Liver (tissue), 9 donors: ENCODE results near the gene FANCE. TPM values are rescaled to one million over a fixed set of nuclear protein-coding genes. Genes with fewer than 3 reads are reported as not detected.

Experiments
- DNase-seq: peaks from one replicate; pipeline ENCODE4 v3.0.0-alpha.2; 2017; ENCODE audit warnings: low spot score
- H3K27ac ChIP-seq, 2 donors: one replicate each; pipeline ENCODE4 v1.7.0; 2013; ENCODE audit warnings: inconsistent platforms in 2 of 2, low read length in 2 of 2, control low read depth in 1 of 2, low read depth in 1 of 2, mild to moderate bottlenecking in 1 of 2
- H3K27me3 ChIP-seq, 4 donors: one replicate each; pipeline versions ENCODE4 v1.6.1 to v1.7.0; 2013; ENCODE audit warnings: low read length in 3 of 4, inconsistent platforms in 1 of 4, mild to moderate bottlenecking in 1 of 4, moderate library complexity in 1 of 4; ENCODE audit not compliant: control insufficient read depth in 4 of 4, insufficient read depth in 4 of 4
- H3K36me3 ChIP-seq, 4 donors: one replicate each; pipeline versions ENCODE4 v1.6.1 to v1.7.0; 2013; ENCODE audit warnings: low read length in 3 of 4, mild to moderate bottlenecking in 3 of 4, low read depth in 1 of 4, moderate library complexity in 1 of 4; ENCODE audit not compliant: control insufficient read depth in 4 of 4, insufficient read depth in 3 of 4
- H3K4me1 ChIP-seq, 4 donors: one replicate each; pipeline versions ENCODE4 v1.6.1 to v1.7.0; 2013; ENCODE audit warnings: low read length in 3 of 4, mild to moderate bottlenecking in 3 of 4, moderate library complexity in 1 of 4; ENCODE audit not compliant: control insufficient read depth in 4 of 4, insufficient read depth in 4 of 4
- H3K4me3 ChIP-seq, 3 donors: one replicate each; pipeline versions ENCODE4 v1.6.1 to v1.7.0; 2013; ENCODE audit warnings: low read length in 3 of 3, control low read depth in 1 of 3, low read depth in 1 of 3, mild to moderate bottlenecking in 1 of 3
- H3K9ac ChIP-seq, 2 donors: one replicate each; pipeline ENCODE4 v1.7.0; 2013; ENCODE audit warnings: low read length in 2 of 2, mild to moderate bottlenecking in 2 of 2, moderate library complexity in 2 of 2, control low read depth in 1 of 2, low read depth in 1 of 2
- H3K9me3 ChIP-seq, 4 donors: one replicate each; pipeline versions ENCODE4 v1.6.1 to v1.7.0; 2013; ENCODE audit warnings: low read length in 3 of 4; ENCODE audit not compliant: control insufficient read depth in 4 of 4
- ATF3 ChIP-seq: IDR thresholded peaks from 2 replicates; pipeline ENCODE4 v1.6.1; 2016; ENCODE audit warnings: antibody characterized with exemption
- EGR1 ChIP-seq, 2 donors: IDR thresholded peaks; 2 replicates each; pipeline ENCODE4 v1.6.1; 2016 to 2018; ENCODE audit warnings: antibody characterized with exemption in 2 of 2, low read depth in 2 of 2
- FOXA1 ChIP-seq: IDR thresholded peaks from 2 replicates; pipeline ENCODE4 v1.6.1; 2016; ENCODE audit warnings: antibody characterized with exemption
- FOXA2 ChIP-seq: IDR thresholded peaks from 2 replicates; pipeline ENCODE4 v1.6.1; 2016; ENCODE audit warnings: antibody characterized with exemption
- GABPA ChIP-seq, 2 donors: IDR thresholded peaks in 1 of 2; conservative IDR thresholded peaks in 1 of 2; 2 replicates each; pipeline ENCODE4 v1.6.1; 2016; ENCODE audit warnings: antibody characterized with exemption in 2 of 2, mild to moderate bottlenecking in 1 of 2, moderate library complexity in 1 of 2
- HNF4A ChIP-seq, 2 donors: conservative IDR thresholded peaks; 2 replicates each; pipeline ENCODE4 v1.6.1; 2016; ENCODE audit warnings: antibody characterized with exemption in 2 of 2, mild to moderate bottlenecking in 2 of 2
- JUND ChIP-seq, 2 donors: IDR thresholded peaks; 2 replicates each; pipeline ENCODE4 v1.6.1; 2016; ENCODE audit warnings: antibody characterized with exemption in 2 of 2
- RAD21 ChIP-seq, 2 donors: IDR thresholded peaks; 2 replicates each; pipeline ENCODE4 v1.6.1; 2016; ENCODE audit warnings: antibody characterized with exemption in 2 of 2, mild to moderate bottlenecking in 2 of 2
- REST ChIP-seq: IDR thresholded peaks from 2 replicates; pipeline ENCODE4 v1.6.1; 2016; ENCODE audit warnings: antibody characterized with exemption, mild to moderate bottlenecking
- RXRA ChIP-seq, 2 donors: IDR thresholded peaks; 2 replicates each; pipeline ENCODE4 v1.6.1; 2017 to 2018; ENCODE audit warnings: antibody characterized with exemption in 2 of 2, mild to moderate bottlenecking in 1 of 2
- SP1 ChIP-seq: IDR thresholded peaks from 2 replicates; pipeline ENCODE4 v1.6.1; 2018; ENCODE audit warnings: antibody characterized with exemption, mild to moderate bottlenecking
- TAF1 ChIP-seq: conservative IDR thresholded peaks from 2 replicates; pipeline ENCODE4 v1.6.1; 2016; ENCODE audit warnings: antibody characterized with exemption, mild to moderate bottlenecking
- YY1 ChIP-seq: IDR thresholded peaks from 2 replicates; pipeline ENCODE4 v1.6.1; 2016; ENCODE audit warnings: antibody characterized with exemption, mild to moderate bottlenecking
- WGBS: extraction: QIAGEN DNeasy Blood & Tissue Kit; methylation state at CpG from one replicate; pipeline ENCODE4 v1.1.7; 2013; 5-methylcytosine and 5-hydroxymethylcytosine counted together
- polyA plus RNA-seq, 2 donors: library from polyadenylated mRNA; stranded (reverse) in 1 of 2; unstranded in 1 of 2; fragments of 200-250 nt in 1 of 2; fragments of >200 nt in 1 of 2; fragmentation: Nextera tagmentation in 1 of 2; extraction: Ambion mirVana in 1 of 2; gene quantifications; one replicate each; pipeline versions ENCODE4 v1.2.1 to v1.2.3, GENCODE V29; 2013 to 2015
- total RNA-seq, 2 donors: library from RNA; depleted of rRNA; stranded (reverse); fragments of >200 nt; gene quantifications; one replicate each; pipeline ENCODE4 v1.2.3, GENCODE V29; 2014
- TF ChIP-seq, protein P1 (sequence below): IDR thresholded peaks from 2 replicates; pipeline ENCODE4 v1.6.1; 2016; ENCODE audit warnings: antibody characterized with exemption
- donor health status: healthy.
- donor health status: healthy.
- donor health status: healthy.
- donor health status: healthy.
- donor health status: healthy.

The FANCE gene
- total and polyA plus RNA-seq, 4 donors: 0.11 to 4.2 (median 0.79) TPM

- Histone ChIP-seq H3K9ac (no peak overlapping the region), H3K9me3 (no peaks in the 10 kb centered on the region), H3K27me3 (no peaks in the 10 kb centered on the region), H3K4me1 (peaks cover 0 to 8% (median 4%) of the 10 kb centered on the region in 4 donors), H3K4me3 (no peak overlapping the region), H3K27ac (no peak overlapping the region), H3K36me3 (peaks cover 0 to 31% (median 4%) of the 10 kb centered on the region in 4 donors)
- DNase-seq: no peak
- TF ChIP-seq EGR1 (IDR thresholded peaks at IDR 0.05; ENCODE audit: low read depth in 2 of 2) (no peak), SP1 (no peak), FOXA2 (no peak)
- 95% methylated on average over 7 of the region's 7 CpGs for WGBS
Measured at GRCh38 chr6:35478259-35478658, 26.1 kb downstream of the FANCE start.

DNA sequence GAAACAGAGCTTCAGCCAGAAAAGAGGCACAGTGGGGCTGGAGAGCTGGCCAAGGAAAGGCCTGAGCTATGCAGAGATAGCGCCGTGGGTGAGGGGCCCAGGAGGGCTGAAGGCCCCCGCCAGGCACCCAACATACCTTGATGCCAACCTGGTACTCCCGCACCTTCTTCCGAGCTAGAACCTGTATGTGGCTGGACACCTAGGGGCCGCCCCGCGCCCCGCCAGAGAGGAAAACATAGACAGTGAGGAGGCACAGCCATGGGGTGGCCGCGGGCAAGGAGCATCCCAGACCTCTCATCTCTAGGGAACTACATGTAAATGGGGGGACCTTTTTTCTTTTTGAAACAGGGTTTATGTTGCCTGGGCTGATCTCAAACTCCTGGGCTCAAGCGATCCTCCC is 28.0 kb downstream of the FANCE start:
- WGBS: 97% methylated on average over 12 of the region's 12 CpGs
- DNase-seq: no peak
- Histone ChIP-seq H3K36me3 (peaks cover 0 to 24% (median 5%) of the 10 kb centered on the region in 4 donors), H3K27ac (no peak overlapping the region), H3K9me3 (no peaks in the 10 kb centered on the region), H3K4me1 (peaks cover 0 to 8% (median 4%) of the 10 kb centered on the region in 4 donors), H3K9ac (no peak overlapping the region), H3K4me3 (no peak overlapping the region), H3K27me3 (no peaks in the 10 kb centered on the region)
- no peak for TF ChIP-seq TAF1
- TF ChIP-seq HNF4A (conservative IDR thresholded peaks at IDR 0.05): no peak
- no peak for TF ChIP-seq SP1
- TF ChIP-seq RAD21 (IDR thresholded peaks at IDR 0.05): no peak
- TF ChIP-seq FOXA1: no peak
- TF ChIP-seq, protein P1, sequence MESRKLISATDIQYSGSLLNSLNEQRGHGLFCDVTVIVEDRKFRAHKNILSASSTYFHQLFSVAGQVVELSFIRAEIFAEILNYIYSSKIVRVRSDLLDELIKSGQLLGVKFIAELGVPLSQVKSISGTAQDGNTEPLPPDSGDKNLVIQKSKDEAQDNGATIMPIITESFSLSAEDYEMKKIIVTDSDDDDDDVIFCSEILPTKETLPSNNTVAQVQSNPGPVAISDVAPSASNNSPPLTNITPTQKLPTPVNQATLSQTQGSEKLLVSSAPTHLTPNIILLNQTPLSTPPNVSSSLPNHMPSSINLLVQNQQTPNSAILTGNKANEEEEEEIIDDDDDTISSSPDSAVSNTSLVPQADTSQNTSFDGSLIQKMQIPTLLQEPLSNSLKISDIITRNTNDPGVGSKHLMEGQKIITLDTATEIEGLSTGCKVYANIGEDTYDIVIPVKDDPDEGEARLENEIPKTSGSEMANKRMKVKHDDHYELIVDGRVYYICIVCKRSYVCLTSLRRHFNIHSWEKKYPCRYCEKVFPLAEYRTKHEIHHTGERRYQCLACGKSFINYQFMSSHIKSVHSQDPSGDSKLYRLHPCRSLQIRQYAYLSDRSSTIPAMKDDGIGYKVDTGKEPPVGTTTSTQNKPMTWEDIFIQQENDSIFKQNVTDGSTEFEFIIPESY: no peak
- no peak for TF ChIP-seq ATF3
- TF ChIP-seq JUND (IDR thresholded peaks at IDR 0.05): no peak

DNA sequence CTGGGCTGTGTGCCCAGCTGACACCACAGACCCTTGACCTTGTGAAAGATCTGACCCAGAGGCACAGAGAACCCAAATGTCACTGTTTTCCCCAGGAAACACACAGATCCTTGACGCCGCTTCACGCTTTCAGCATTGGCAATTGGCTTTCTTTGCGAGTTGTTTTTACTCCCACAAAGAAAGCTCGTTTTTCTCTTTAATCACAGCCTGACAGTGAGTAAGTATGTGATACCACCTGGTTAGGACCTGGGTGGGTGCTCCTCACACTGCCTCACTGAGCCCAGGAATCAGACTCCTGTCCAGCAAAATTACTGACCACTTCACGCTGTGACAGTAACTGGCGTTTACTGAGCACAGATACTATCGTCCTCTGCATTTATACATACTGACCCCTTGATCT is 29.1 kb downstream of the FANCE start:
- Histone ChIP-seq H3K4me3 (no peak overlapping the region), H3K9me3 (no peaks in the 10 kb centered on the region), H3K27me3 (no peaks in the 10 kb centered on the region), H3K36me3 (peaks cover 0 to 16% (median 5%) of the 10 kb centered on the region in 4 donors), H3K9ac (no peak overlapping the region), H3K27ac (no peak overlapping the region), H3K4me1 (peaks cover 0 to 8% (median 5%) of the 10 kb centered on the region in 4 donors)
- WGBS: 83% methylated on average over 8 of the region's 8 CpGs
- no peak for TF ChIP-seq RAD21 (IDR thresholded peaks at IDR 0.05)
- no peak for TF ChIP-seq GABPA (IDR thresholded peaks at IDR 0.05 in 1 of 2, conservative IDR thresholded peaks at IDR 0.05 in 1 of 2)
- no peak for TF ChIP-seq ATF3
- TF ChIP-seq FOXA2: no peak
- TF ChIP-seq REST: no peak
- TF ChIP-seq EGR1 (IDR thresholded peaks at IDR 0.05; ENCODE audit: low read depth in 2 of 2): no peak
- no peak for TF ChIP-seq JUND (IDR thresholded peaks at IDR 0.05)
- no peak for TF ChIP-seq RXRA (IDR thresholded peaks at IDR 0.05)
- no peak for TF ChIP-seq YY1
- DNase-seq: no peak
